ENCODE results near the gene TTLL11.

TTLL11 gene

DNA sequence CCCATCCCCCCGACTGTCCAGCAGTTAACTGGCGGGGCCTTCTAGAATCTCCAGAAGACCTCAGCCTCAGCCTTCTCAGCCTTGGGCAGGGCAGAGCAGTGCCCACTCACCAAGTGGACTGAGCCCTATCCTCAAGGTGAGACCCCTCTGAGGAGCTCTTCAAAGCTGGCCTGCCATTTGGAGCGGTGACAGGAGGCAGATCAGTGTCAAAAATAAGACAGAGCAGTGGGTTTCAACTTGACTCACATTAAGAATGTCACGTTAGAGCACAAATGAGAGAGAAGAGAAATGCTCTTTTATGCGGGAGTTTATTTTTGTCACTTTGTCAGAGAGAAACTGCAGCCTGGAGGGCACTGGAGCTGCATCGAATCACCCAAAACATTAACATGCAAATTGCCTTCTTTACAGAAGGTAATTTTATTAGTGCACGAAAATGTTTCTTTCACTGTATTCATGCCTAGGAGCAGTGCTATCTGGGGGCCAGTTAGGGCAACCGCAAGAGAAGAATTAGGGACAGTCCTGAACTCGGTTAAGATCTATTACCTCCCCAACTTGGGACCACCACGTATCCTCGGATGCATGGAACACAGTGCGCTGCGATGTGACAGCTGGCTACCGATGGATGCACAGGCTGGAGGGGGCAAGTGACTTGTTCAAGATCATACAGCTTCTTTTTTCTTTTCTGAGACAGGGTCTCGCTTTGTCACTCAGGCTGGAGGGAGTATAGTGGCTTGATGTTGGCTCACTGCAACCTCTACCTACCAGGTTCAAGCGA is 253.2 kb downstream of the TTLL11 start:
- H3K27ac ChIP-seq = no peak overlapping the region
- H3K27me3 ChIP-seq (ENCODE audit: insufficient read depth, low read depth, severe bottlenecking) = no peaks in the 10 kb centered on the region
- H3K4me3 ChIP-seq (ENCODE audit: low read depth, low read length) = no peak overlapping the region
- peak; percentile 6 for DNase-seq
- no peaks in the 10 kb centered on the region; the same call in 1 of the 2 replicates for H3K36me3 ChIP-seq
- H3K9me3 ChIP-seq (ENCODE audit: severe bottlenecking) = peaks cover 5% of the 10 kb centered on the region
- TF ChIP-seq, protein P1, sequence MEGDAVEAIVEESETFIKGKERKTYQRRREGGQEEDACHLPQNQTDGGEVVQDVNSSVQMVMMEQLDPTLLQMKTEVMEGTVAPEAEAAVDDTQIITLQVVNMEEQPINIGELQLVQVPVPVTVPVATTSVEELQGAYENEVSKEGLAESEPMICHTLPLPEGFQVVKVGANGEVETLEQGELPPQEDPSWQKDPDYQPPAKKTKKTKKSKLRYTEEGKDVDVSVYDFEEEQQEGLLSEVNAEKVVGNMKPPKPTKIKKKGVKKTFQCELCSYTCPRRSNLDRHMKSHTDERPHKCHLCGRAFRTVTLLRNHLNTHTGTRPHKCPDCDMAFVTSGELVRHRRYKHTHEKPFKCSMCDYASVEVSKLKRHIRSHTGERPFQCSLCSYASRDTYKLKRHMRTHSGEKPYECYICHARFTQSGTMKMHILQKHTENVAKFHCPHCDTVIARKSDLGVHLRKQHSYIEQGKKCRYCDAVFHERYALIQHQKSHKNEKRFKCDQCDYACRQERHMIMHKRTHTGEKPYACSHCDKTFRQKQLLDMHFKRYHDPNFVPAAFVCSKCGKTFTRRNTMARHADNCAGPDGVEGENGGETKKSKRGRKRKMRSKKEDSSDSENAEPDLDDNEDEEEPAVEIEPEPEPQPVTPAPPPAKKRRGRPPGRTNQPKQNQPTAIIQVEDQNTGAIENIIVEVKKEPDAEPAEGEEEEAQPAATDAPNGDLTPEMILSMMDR (IDR thresholded peaks at IDR 0.05; ENCODE audit: low read depth, low read length) = no peak

DNA sequence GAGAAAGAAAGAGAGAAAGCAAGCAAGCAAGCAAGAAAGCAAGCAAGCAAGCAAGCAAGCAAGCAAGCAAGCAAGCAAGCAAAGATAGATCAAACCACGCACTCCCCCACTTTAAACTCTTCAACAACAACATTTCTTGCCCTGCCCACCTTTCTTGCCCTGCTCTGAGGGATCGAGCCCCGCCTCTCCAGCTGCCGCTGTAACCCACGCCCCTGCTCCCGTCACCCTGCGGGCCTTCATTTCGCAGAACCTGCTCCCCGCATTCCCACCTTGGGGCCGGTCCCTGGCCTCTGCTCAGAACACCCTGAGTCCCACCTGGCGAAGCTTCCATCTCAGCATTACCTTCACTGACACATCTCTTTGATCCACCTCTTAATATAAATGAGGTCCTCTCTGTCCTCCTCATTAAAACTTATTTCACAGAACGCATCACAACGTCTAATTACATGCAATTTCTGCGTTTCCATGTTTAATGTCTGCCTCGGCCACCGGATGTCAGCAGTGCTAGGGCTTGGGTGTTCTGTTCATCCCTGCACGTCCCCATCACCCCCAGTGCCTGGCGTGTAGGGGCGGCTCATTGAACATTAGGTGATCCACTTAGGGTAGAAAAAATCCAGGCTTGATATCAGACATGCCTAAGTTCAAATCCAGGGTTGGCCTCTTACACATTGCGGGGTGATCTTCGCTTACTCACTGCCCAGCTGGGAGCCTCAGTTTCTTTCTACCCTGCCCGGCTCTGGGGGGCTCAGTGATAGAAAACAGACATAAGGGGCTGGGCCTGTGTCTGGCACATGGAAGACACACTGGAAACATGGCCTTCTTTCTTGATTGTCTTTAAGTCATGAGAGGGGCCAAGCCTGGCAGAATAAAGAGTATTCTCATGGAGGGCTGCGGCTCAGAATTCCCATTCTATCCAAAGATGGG is 254.1 kb downstream of the TTLL11 start:
- H3K27me3 ChIP-seq (ENCODE audit: insufficient read depth, low read depth, severe bottlenecking) = no peaks in the 10 kb centered on the region
- TF ChIP-seq, protein P1 (IDR thresholded peaks at IDR 0.05; ENCODE audit: low read depth, low read length) = peak; percentile 60
- H3K27ac ChIP-seq = peak overlapping the region; percentile 63
- no peaks in the 10 kb centered on the region for H3K9me3 ChIP-seq (ENCODE audit: severe bottlenecking)
- no peak overlapping the region for H3K4me3 ChIP-seq (ENCODE audit: low read depth, low read length)
- DNase-seq = peak; percentile 77
- no peaks in the 10 kb centered on the region; the same call in 1 of the 2 replicates for H3K36me3 ChIP-seq

DNA sequence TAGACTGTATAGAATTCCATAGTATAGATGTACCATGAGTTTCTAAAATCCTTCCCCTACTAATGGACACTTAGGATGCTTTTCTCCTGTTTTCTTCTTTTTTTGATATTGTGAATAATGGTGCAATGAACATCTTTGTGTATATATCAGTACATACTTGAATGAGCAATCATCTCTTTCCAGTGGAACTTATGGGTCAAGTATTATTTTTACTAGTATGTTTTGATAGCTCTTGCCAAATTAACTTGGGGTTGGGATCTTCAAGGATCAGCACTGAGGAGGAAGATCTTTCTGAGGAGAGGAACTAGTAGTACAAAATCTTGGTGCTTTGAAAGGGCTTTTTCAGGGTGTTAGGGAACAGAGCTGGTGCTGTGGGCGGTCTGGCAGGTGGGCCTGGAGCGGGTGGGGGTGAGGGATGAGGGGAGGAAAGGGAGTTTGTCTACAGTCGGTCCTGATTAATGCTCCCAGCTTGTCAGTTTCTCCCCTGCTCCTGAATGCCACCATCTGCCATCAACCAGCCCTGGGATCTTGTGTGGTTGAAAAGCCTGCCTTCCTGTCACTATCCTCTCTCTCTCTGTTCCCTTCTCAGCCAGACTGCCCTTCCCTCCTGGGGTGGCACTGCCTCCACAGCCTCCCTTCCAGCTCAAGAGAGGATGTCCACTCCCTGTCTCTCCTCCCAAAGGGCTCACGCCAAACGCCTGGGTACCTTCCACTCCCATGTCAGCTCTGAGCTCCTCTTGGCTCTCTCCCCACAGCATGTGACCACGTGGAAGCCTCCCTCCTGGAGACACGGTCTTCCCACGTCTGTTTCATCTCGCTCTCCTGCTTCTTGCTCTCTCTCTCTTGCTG is 255.8 kb downstream of the TTLL11 start:
- Histone ChIP-seq H3K36me3 (no peaks in the 10 kb centered on the region; the same call in 1 of the 2 replicates), H3K9me3 (ENCODE audit: severe bottlenecking) (no peaks in the 10 kb centered on the region), H3K4me3 (ENCODE audit: low read depth, low read length) (no peak overlapping the region), H3K27me3 (ENCODE audit: insufficient read depth, low read depth, severe bottlenecking) (no peaks in the 10 kb centered on the region), H3K27ac (peak overlapping the region; percentile 63)
- DNase-seq = peak; percentile 78
- TF ChIP-seq, protein P1 (IDR thresholded peaks at IDR 0.05; ENCODE audit: low read depth, low read length) = no peak

DNA sequence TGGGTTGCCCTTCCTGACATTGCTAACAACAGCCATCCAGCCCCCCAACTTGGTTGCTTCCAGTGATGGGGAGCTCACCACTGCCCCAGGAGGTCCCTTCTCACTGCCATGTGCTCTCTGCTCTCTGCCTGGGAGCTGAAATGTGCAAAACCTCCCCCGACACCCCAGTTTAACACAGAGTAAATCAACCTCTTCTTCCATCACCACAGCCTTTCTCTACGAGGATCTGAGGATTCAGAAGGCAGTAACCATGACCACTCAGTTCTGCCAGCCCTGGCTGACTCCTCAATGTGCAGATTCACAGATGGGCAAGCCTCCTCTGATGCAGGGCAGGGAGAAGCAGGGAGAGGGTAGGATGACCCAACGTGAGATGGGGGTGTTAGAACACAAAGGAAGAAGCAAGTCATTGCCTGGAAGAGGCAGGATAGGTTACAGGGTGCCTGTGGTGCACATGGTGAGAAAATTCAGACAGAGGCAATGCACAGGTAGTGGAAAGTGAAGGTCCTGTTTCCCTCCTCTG is 256.7 kb downstream of the TTLL11 start:
- TF ChIP-seq, protein P1 (IDR thresholded peaks at IDR 0.05; ENCODE audit: low read depth, low read length) = no peak
- H3K36me3 ChIP-seq = no peaks in the 10 kb centered on the region; the same call in 1 of the 2 replicates
- no peak overlapping the region for H3K4me3 ChIP-seq (ENCODE audit: low read depth, low read length)
- H3K27ac ChIP-seq = no peak overlapping the region
- DNase-seq = no peak
- H3K27me3 ChIP-seq (ENCODE audit: insufficient read depth, low read depth, severe bottlenecking) = no peaks in the 10 kb centered on the region
- H3K9me3 ChIP-seq (ENCODE audit: severe bottlenecking) = no peaks in the 10 kb centered on the region

Measured in WERI-Rb-1 (cell line).